ENCODE data around the gene ACOT7.

The ACOT7 gene

DNA sequence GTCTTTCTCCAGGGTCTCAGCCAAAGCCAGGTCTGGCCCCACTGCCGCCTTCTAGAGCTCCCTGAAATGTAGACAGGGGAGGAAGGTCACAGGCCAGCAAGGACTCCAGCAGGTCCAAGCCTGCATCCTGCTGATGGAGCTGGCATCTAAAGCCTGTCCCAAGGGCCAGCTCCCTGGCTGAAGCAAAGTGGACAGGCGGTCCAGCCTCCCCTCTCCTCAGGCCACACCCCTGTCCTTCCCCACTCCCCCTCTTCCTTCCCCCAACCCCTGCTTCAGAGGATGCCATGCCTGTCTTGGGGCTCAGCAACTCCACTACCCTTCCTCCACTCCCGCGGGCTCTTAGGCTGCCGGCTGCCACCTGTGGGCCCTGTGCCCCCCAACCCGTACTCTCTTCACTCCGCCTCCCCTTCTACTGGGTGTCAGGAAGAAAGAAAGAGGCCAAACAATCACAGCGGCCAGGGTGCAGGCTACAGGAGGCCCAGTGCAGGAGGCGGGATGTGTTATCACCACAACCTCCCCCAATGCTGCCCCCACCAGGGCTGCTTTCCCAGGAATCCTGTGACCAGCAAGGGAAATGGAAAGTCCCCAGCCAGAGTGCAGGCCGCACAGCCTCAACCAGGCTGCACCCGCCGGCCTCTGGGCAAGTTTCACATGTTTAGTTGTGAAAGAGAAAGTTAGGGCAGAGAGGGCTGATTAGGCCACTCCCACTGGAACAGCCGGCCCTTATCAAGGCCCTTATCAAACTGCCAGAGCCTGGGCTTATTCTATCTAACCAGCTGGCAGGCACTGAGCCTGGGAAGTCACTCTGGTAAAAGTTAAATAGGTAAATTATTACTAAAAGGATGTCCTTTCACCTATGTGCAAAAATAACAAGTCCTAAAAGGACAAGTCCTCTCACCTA lies 34.1 kb downstream of the ACOT7 start:
- DNase-seq: no peak

DNA sequence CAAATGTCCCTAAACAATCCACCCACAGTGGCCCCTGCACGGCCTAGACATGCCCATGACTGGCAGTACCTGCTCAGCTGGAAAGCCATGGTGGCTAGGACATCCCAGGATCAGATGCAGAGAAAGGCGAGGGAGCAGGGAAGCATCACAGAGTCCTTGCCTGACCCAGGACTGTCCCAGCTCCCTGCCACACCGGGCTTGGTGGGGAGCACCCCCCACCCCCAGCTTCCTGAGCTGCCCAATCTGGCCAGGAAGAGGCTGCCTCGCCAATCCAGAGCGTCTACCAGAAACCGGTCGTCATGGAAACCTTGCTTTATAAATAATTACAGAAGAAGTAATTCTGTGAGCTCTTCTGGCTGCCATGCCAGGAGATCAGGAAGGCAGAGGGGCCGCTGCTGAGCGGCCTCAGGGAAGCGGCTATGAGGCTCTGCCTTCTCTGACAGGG lies 34.8 kb downstream of the ACOT7 start:
- no peak for DNase-seq

DNA sequence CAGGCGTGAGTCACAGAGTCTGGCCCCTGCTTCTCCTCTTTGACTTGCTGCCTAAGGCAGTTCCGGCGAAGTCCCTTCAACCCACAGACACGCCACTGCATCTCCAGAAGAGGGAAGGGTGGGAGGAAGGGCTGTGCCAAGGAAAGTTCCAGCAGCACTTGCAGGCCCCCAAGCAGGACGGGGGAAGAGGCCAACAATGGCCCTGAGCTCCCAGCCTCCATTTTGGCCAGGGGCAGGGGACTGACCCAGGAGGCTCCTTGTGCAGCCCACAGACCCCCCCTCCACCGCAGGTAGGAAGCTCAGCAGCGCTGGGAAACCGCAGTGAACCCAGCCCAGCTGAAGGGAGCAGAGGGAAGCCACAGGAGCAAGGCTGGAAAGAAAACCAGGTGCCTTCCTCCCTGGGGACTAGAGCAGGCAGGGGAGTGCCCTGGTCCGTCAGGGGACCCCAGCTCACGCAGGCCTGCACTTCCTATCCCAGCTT lies 35.4 kb downstream of the ACOT7 start:
- no peak for DNase-seq

DNA sequence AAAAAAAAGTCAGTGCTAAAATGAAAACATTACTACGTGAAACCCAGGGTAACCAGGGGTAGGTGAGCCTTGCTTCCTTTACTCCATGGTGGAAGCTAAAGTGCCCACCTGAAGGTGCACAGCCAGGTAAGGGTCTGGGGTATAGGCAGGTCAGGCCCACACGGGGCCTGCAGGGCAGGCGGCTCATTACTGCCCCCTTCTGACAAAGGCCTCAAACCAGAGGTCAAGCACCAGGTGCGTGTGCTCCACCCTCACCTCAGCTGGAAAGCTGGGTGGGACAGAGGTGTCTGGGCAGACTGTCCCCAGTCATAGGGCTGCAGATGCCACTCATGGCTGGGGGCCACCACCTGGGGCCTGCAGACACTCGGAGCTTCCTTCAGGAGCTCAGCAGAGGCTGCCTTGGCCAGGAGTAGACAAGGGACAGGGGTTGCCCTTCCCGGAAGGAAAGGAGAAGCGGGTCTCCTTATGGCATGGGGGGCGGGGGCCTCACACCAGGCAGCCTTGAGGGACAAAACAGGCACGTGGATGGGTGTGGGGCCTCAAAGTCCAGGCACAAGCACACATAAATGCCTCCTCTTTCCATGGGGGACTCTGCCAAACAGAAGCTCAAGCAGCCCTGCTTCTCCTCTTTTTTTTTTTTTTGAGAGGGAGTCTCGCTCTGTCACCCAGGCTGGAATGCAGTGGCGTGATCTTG lies 36.2 kb downstream of the ACOT7 start:
- DNase-seq: no peak

DNA sequence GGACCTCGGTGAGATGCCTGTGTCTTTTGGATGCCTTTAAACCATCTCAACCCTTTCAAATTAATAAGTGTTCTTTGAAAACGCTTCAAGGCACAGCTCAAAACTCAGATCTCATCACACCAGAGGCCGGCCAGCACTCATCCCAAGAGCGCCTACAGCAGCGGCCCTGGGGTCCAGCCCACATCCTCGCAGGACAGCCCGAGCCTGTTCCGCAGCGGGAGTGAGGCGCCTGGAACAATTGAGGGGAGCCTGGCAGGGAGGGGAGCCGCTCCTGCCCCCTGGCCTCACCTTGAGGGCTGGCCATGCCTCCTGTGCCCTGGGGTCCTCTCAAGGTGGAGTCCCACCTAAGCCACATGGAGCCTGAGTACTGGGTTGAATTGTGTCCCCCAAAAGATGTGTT lies 37.9 kb downstream of the ACOT7 start:
- no peak for DNase-seq

DNA sequence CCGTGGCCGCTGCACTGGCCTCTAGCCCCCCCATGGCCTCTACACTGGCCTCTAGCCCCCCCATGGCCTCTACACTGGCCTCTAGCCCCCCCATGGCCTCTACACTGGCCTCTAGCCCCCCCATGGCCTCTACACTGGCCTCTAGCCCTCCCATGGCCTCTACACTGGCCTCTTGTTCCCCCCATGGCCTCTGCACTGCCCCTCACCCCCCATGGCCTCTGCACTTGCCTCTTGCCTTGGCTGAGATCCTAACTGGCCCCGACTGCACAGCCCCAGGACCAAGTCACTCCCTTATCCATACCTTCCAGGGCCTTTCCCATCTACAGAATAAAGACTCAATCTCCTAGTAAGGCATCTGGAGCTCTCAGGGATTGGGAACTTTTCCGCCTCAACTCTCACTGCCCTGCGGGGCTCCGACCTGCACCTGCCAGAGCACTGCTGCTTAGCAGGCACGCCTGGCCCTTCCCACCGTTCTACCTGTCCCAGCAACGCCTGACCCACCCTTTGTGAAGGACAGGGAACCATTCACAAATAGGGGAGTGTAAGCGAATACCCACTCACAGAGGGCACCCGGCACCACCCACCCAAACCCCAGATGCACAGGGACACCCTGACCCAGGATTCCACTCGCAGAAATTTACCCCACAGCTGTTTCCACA lies 38.8 kb downstream of the ACOT7 start:
- no peak for DNase-seq

DNA sequence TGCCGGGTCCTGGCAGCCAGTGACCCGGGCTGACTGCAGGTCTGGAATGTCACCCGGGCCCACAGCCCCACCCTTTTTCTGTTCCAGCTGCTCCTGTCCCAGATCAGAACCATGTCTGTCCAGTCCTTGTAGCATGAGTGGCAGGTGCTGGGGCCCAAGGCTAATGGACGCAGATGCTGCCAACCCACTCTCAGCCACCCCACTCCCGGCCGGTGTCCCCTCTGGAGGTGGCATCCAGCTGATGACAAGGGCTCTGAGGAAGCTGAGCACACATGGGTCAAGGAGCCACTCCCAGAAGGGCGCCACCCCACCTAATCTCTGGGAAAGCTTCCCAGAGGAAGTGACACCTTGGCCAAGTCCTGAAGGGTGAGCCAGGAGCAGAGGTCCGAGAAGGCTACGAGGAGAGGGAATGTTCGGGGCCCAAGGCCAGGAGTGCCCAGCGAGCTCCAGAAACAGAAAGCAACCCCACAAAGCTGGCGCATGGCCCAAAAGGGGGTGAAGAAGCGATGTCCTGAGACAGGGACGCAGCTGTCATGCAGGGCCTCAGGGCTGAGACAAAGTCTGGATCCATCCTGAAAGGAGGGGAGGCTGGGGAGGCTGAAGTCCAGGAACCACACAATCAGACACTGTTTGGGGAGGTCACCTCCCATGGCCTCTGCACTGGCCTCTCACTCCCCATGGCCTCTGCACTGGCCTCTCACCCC lies 39.5 kb downstream of the ACOT7 start:
- no peak for DNase-seq

DNA sequence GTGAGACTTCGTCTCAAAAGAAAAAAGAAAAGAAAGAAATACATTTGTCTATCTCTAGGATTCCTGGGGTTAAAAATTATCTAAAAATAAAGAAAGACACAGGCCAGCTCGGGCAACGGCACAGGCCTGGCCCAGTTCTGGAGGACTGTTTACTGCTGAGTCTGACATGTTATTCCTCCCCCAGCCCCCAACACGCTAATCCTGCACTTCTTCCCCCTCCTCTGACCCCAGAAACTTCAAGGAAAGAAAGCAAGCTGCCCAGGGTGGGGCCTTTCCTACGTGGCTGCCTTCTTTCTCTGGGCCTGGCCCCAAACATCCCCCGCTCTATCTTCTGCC lies 40.0 kb downstream of the ACOT7 start:
- no peak for DNase-seq

DNA sequence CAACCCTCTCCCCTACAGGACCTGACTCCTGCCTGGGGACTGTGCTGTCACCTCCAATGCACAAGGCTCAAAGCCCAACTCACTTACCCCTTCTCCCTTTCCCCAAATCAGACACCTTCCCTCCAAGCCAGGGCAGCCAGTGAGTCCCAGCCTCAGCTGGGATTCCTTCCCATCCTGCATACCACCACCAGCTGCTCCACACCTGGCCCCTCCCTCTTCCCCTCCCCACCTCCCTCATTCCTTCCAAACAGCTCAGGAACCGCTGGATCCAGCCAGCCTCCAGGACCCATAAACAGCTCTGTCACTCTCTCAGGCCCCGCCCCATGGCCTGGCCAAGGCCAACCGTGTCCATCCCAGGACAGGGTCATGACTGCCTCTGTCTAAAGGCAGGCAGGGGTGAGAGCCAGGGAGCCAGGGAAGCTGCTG lies 41.4 kb downstream of the ACOT7 start:
- DNase-seq: peak; percentile 15

DNA sequence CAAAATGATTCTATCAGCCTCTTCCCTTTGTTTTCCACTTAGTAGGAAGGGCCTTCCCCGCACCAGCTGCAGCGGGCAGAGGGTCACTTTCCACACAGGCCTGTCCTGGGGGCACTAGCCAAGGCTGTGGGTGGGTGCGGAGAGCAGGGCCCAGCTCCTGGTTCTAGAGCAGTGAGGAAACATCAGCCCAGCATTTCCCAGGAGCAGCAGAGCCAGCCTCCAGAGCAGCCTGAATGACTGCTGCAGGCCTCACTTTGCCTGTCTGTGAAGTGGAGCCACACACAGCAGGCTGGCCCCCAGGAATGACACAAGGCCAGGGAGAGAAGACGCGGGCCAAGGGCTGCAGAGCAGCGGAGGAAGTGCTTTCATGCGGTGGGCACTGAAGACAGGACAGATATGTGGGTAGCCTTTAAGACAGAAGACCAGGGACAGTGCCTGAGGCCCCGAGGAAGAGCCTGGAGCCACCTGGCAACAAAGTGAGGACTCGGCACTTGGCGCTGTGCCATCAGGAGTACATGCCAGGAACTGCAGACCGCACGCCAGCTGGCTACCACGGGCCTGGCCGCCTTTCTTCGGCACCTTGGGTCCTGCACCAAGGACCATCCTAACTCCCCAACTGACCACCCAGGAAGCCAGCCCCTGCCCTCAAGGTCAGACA lies 42.0 kb downstream of the ACOT7 start:
- peak; percentile 78 for DNase-seq

DNA sequence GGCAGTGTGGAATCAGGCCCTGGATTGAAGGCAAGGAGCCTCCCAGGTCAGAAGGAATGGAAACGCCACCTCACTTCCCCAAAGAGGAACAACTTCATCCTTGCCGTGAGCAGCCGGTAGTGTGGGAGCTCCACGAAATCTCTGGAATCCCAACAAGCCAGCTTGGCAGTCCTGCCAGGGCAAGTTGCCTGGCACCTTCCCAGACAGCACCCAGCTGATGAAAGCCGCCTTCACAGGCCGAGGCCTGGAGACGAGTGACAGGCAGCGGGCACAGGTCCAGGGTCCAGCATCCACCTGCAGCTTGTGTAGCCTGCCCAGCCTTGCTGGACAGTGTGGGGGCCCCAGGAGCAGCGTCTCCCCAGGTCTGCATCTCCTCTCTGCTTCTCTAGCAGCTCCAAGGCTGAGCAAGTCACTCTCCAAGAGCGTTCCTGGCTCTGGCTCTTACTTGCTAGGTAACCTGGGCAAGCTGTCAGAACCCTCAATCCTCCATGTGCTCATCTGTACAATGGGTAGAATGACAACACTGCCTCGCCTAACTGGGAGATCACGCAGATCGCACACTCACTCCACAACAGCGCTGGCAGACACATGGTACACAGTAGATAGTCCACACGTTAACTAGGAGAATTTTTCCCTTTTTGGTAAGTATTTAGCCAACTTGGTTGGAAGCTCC lies 43.0 kb downstream of the ACOT7 start:
- peak; percentile 21 for DNase-seq

DNA sequence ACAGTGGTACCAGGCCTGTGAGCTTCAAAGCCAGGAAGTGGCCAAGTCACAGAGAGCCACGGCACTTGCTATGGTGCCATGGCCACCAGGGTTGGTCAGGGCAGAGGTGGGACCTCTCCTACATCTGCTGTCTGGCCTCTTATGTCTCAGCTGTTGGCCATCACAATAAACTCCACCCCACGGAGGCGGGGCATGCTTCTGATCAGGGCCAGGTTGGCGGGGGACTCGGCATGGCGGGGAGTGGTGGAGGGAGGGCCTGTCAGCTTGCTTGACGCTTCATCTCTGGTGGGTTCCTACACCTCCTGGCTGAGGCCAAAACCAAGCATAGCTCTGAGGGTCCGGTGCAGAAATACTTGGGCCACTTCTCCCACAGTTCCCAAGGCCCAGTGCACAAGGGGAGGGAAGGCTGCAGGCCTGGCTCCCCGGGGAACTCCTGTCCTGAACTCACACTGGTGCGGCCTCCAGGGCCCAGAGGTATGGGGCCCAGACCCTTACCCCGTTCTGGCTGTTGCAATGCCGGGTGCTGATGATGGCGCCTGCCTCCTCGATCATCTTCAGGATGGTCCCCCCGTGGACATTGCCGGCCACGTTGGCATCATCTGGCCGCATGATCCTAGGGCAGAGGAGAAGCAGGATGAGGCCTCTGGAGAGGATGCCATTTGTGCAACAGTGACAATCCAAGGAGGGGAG lies 44.2 kb downstream of the ACOT7 start:
- DNase-seq: no peak

DNA sequence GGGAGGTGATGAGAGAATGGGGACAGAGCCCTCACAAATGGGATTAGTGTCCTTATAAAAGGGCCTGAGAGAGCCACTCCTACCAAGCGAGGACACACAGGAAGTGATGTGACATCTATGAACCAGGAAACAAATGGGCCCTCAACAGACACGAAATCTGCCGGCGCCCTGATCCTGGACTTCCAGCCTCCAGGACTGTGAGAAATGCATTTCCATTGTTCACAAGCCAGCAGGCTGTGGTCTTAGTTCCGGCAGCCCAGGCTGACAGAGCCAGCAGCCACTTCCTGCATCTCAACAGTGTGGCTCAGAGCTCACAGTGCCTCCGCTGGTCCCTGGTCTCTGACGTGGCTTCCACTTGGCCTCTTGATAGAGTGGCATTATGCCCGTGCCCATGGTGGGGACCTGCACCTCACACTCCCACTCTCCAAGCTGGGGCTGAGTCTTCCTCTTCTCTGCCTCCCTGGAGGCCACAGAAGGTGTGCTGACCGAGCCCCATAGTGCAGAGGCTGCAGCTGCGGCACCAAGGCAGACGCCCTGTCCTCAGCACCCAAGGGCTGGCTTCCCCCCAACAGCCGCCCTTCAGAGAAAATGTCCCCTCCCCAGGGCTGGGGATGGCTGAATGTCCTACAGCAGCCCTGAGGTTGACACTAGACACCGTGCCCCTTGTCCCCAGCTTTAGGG lies 44.9 kb downstream of the ACOT7 start:
- no peak for DNase-seq

DNA sequence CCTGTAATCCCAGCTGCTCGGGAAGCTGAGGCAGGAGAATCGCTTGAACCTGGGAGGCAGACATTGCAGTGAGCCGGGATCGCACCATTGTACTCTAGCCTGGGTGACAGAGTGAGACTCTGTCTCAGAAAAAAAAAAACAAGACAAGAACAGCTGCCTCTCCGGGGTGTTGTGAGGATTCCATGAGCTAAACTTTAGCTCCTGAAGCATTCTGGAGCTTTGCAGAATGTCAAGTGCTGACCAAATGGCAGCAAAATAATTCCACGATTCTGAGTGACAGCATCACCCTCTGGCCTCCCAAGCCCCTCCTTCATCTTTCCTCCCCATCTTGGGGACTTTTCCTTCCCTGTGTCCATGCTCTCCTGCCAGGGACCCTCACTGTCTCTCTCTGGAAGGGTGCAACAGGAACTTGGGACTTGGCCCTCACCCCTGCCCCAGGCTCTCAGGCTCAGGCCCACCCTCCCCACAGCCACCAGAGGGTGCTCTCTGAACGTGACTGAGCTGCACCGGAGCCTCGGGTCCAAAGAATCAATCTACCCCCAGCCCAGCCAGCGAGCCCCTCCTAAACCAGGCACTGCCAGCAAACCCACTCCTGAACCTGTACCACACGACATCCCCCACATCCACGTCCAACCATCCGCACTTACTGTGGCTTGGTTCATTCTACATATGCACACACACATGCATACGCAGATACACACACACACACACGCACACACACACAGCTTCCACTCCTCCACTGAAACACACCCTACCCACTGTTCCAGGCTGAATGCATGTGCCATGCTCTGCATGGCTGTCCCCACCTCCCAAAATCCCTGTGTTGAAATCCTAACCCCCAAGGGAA lies 45.7 kb downstream of the ACOT7 start:
- DNase-seq: no peak

DNA sequence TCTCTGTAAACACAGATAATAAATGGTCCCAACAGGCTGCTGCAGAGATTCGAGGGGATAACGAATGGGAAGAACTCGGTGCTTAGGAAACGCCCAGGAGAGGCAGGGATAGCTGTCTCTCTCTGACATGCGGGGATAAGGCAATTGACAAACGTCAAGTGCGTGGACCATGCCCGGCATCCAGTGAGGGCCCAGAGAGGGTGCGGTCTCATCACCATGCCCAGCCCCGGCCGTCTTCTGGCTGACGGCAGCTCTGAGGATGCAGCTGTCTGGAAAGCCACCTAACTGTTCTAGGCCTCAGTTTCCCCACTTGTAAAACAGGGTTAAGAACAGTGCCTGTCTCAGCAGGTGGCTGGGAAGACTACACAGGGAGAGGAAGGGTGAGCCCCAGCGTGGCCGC lies 48.1 kb downstream of the ACOT7 start:
- DNase-seq: no peak

DNA sequence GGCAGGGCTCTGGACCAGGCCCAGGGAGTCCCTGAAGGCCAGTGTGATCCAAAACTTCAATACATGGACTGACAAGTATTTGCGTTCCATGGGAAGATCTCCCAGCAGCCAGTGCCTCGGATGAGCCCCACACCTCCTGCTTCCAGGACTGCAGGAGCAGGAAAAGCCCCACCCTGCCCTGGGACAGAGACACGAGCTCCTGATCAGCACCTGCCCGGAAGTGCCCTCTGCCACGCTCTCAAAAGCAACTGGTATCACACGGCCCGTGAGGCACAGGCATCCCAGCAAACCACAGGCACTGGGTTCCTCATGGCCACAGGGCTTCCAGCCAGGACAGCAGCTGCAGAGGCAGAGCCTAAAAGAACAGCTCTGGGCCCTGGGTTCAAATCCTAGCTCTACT lies 48.6 kb downstream of the ACOT7 start:
- DNase-seq: no peak

DNA sequence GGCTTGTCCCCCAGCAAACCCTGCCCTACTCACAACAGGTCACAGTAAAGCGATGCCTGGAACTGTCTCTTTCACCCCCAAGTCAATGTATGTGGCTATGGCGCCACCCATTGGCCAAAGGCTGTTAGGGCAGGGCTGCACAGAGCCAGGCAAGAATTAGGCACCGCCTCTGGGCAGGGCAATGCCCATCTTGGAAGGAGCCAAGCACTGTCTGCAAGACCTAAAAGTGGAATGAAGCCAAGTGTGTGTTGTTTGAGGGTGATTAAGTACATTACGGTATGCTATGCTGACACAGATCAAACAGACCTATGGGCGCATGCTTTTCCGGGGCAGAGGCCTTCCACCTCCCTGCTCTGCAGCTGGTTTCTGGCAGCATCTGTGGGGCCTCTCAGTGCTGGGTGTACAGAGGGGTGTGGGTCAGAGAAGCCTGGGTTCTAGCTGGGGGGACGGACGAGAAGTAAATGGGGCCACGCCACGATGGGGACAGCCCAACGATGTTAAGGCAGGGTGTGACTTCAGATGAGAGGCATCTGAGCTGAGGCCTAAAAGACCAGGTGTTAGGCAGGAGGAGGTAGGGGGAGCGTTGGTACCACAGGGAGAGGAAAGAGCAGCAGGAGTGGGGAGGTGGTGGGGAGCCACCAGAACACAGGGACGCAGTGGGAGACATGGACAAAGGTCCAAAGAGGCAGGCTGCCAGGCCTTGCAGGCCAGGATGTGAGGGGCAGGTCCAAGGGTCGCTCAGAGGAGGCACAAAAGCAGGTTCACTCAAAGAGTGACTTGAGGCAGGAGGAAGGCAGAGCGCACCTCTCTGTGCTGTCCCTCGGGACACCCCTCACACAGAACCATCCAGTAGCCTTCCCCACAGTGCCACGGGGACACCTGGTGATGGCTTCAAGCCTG lies 49.8 kb downstream of the ACOT7 start:
- DNase-seq: peak; percentile 45

DNA sequence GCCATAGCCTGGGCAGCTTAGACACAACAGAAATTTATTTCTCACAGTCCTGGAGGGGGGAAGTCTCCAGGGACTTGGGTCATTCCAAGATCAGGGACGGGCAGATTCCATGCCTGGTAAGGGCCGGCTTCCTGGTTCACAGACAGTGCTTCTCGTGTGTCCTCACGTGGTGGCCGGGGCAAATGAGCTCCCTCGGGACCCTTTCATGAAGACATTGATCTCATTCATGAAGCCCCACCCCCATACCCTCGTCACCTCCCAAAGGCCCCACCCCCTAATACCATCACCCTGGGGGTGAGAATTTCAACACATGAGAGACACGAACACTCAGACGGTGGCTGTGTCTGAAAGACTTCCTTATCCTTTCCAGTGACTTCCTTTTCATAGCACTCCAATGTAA lies 51.5 kb downstream of the ACOT7 start:
- no peak for DNase-seq

DNA sequence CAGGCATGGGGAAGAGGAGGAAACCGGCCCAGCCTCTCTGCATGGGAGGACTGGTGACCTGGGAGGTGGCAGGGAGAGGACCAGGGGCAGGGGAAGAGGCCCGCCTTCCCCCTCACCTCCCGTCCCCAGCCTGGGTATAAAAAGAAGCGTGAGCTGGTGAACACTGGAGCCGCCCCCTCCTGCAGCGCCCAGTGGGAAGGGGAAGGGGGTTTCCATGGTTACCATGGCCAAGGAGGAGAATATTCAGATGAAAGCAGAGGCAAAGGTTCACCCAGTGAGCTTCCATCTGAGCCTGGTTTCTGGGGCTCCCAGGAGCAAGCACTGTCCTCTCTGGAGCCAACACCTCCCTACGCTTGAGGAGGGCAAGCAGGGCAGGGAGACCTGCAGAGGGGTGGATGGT lies 54.9 kb downstream of the ACOT7 start:
- DNase-seq: no peak

All from NCI-H1105 (cell line).